ENCODE data around the gene RASL12. TPM values are rescaled to one million over a fixed set of nuclear protein-coding genes. Genes with fewer than 3 reads are reported as not detected.

The RASL12 gene
- total and polyA plus RNA-seq, 2 of the 4 experiments (the other 2 are of a cell fraction) = 0.18 to 0.22 TPM

DNA sequence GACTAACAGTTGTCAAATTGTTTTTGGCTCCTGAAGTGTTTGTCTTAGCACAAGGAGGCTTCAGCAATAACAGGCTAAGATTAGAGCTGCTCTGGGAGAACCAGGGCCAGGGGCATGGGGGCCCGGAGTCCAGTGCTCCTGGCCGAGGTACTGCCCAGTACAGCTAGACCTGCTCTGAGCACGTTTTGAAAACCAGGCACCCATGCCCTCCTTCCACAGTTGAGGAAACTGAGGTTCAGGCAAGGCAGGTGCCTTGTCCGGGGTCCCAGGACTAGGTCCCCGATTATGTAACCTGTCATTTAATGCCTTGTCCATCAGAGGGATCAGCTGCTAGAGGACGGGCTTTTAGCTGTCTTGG is 27.9 kb upstream of the RASL12 start:
- Histone ChIP-seq H3K27me3 (ENCODE audit: control insufficient read depth, insufficient read depth, low read length) (no peaks in the 10 kb centered on the region), H3K4me1 (ENCODE audit: control insufficient read depth, insufficient read depth, low read length) (peaks cover 6% of the 10 kb centered on the region; the same call in 1 of the 2 replicates), H3K18ac (ENCODE audit: low read depth, low read length) (no peak overlapping the region), H3K23ac (ENCODE audit: low read depth, low read length) (no peak overlapping the region), H4K91ac (ENCODE audit: insufficient read depth, low read depth, low read length) (no peak overlapping the region), H3K4me3 (ENCODE audit: insufficient read depth, low read depth, low read length) (no peak overlapping the region), H3K79me1 (ENCODE audit: low read depth in 1 of 2, low read length in 2 of 2) (no peaks in the 10 kb centered on the region; a peak in 1 of 4 replicates), H2BK15ac (ENCODE audit: low read depth, low read length) (no peak overlapping the region), H3K9me3 (ENCODE audit: control insufficient read depth, insufficient read depth, low read length) (no peaks in the 10 kb centered on the region), H2AFZ (replicated peaks; ENCODE audit: low read length, poor library complexity) (no peak overlapping the region), H3K4me2 (ENCODE audit: low read depth, low read length) (no peak overlapping the region), H2AK9ac (replicated peaks; ENCODE audit: low read depth, low read length, poor library complexity) (no peak overlapping the region), H3K9me1 (ENCODE audit: insufficient read depth, low read length) (no peaks in the 10 kb centered on the region), H4K8ac (ENCODE audit: low read depth in 2 of 2, low read length in 2 of 2) (no peak overlapping the region), H2BK120ac (ENCODE audit: low read depth, low read length) (no peak overlapping the region), H4K20me1 (ENCODE audit: insufficient read depth, low read length) (no peaks in the 10 kb centered on the region; the same call in 1 of the 2 replicates), H2BK5ac (ENCODE audit: low read depth, low read length, poor library complexity, severe bottlenecking) (no peak overlapping the region), H3K9ac (ENCODE audit: low read depth, low read length) (no peak overlapping the region), H3K14ac (replicated peaks; ENCODE audit: low read depth, low read length) (no peak overlapping the region), H4K5ac (ENCODE audit: low read depth, low read length) (no peak overlapping the region), H3K56ac (ENCODE audit: extremely low read depth, insufficient read depth, low read length) (no peak overlapping the region), H2AK5ac (ENCODE audit: low read depth, low read length) (no peak overlapping the region), H2BK20ac (ENCODE audit: low read depth, low read length) (no peak overlapping the region), H3K4ac (ENCODE audit: low read depth, low read length) (no peak overlapping the region), H3K36me3 (ENCODE audit: control insufficient read depth, insufficient read depth, low read length) (peaks cover 20% of the 10 kb centered on the region), H3K27ac (ENCODE audit: insufficient read depth, low read length) (no peak overlapping the region)
- WGBS, 2 experiments (ENCODE audit: extremely low coverage in 2 of 2, insufficient read length in 1 of 2) = 100% methylated on average over 2 of the region's 6 CpGs; no CpG with 5 or more reads in 1 of the 2 experiments
- no peak for DNase-seq
- dilution Hi-C loops (cut with HindIII; ENCODE audit: low sequenced_read_pairs, unreplicated experiment) = no loop called here
- BruUV-seq (replicated peaks) = no TSS peak
- TF ChIP-seq RAD21 (IDR thresholded peaks at IDR 0.05; ENCODE audit: low read length) = no peak
- no peak for TF ChIP-seq CEBPB (IDR thresholded peaks at IDR 0.05; ENCODE audit: low read depth, low read length)
- TF ChIP-seq MAFK (IDR thresholded peaks at IDR 0.05; ENCODE audit: low read depth, low read length) = no peak
- TF ChIP-seq FOS (IDR thresholded peaks at IDR 0.05; ENCODE audit: low read depth, low read length) = no peak
- no peak for TF ChIP-seq RFX5 (IDR thresholded peaks at IDR 0.05; ENCODE audit: low read depth, low read length)
- TF ChIP-seq MAZ (IDR thresholded peaks at IDR 0.05; ENCODE audit: borderline replicate concordance, low read depth, low read length) = no peak
- no peak for TF ChIP-seq SMC3 (IDR thresholded peaks at IDR 0.05; ENCODE audit: low read depth, low read length)
- no peak for TF ChIP-seq MXI1 (IDR thresholded peaks at IDR 0.05; ENCODE audit: borderline replicate concordance, low read depth, low read length)
- no peak for TF ChIP-seq NFE2L2 (IDR thresholded peaks at IDR 0.05; ENCODE audit: low read depth, low read length)
- no peak for TF ChIP-seq RCOR1 (IDR thresholded peaks at IDR 0.05; ENCODE audit: insufficient replicate concordance, low read length)
- no peak for TF ChIP-seq BHLHE40 (IDR thresholded peaks at IDR 0.05; ENCODE audit: low read depth, low read length)
- TF ChIP-seq POLR2A (IDR thresholded peaks at IDR 0.05; ENCODE audit: low read depth, low read length) = no peak
- TF ChIP-seq CHD1 (IDR thresholded peaks at IDR 0.05; ENCODE audit: low read depth, low read length) = no peak
- no peak for TF ChIP-seq CTCF (conservative IDR thresholded peaks at IDR 0.05; ENCODE audit: low read depth, low read length)
- TF ChIP-seq, protein P1, sequence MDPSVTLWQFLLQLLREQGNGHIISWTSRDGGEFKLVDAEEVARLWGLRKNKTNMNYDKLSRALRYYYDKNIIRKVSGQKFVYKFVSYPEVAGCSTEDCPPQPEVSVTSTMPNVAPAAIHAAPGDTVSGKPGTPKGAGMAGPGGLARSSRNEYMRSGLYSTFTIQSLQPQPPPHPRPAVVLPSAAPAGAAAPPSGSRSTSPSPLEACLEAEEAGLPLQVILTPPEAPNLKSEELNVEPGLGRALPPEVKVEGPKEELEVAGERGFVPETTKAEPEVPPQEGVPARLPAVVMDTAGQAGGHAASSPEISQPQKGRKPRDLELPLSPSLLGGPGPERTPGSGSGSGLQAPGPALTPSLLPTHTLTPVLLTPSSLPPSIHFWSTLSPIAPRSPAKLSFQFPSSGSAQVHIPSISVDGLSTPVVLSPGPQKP (IDR thresholded peaks at IDR 0.05; ENCODE audit: borderline replicate concordance, low read depth, low read length) = no peak
- no peak for TF ChIP-seq USF2 (IDR thresholded peaks at IDR 0.05; ENCODE audit: low read depth, low read length)
- ChIA-PET POLR2A (ENCODE audit: unreplicated experiment) (no interaction called here), CTCF (no interaction called here)
- in situ Hi-C loops (cut with MboI; ENCODE audit: low sequenced_read_pairs) = no loop called here
- ATAC-seq (ENCODE audit: low read depth) = no peak
- intact Hi-C loops (cut with micrococcal nuclease) = no loop called here

Measured in IMR-90 (cell line).